Bronchial epithelial cell (primary cell): ENCODE data around the gene TDRD6. TPM values are rescaled to one million over a fixed set of nuclear protein-coding genes. Genes with fewer than 3 reads are reported as not detected.

Experiments used
- DNase-seq: peaks from one replicate; pipeline ENCODE4 v3.0.0-alpha.2; 2010; ENCODE audit warnings: low read depth
- FAIRE-seq: peaks from 2 replicates; lab custom pipeline; 2011; peaks lifted over from hg19 to GRCh38; lab: Jason Lieb, UNC
- H3K27me3 ChIP-seq: 2 replicates; pipeline ENCODE4 v1.5.1; 2011; ENCODE audit warnings: low read length; ENCODE audit not compliant: control insufficient read depth, insufficient read depth
- H3K36me3 ChIP-seq: 2 replicates; pipeline ENCODE4 v1.5.1; 2011; ENCODE audit warnings: low read length; ENCODE audit not compliant: control insufficient read depth, insufficient read depth
- H3K4me3 ChIP-seq: 2 replicates; pipeline ENCODE4 v1.5.1; 2011; ENCODE audit warnings: mild to moderate bottlenecking, low read depth, low read length, control low read depth
- total RNA-seq: library from RNA; depleted of rRNA; stranded (reverse); fragments of >200 nt; gene quantifications from 2 replicates; pipeline ENCODE4 v1.2.1, GENCODE V29; 2014
- TF ChIP-seq, protein P1 (sequence below): IDR thresholded peaks from 2 replicates; pipeline ENCODE4 v1.5.1; 2011; ENCODE audit warnings: mild to moderate bottlenecking, moderate library complexity, low read length, control low read depth, inconsistent platforms; ENCODE audit not compliant: insufficient read depth, severe bottlenecking

The TDRD6 gene
- total RNA-seq, 1 donor from 2014 or later, result 0.26 TPM

DNA sequence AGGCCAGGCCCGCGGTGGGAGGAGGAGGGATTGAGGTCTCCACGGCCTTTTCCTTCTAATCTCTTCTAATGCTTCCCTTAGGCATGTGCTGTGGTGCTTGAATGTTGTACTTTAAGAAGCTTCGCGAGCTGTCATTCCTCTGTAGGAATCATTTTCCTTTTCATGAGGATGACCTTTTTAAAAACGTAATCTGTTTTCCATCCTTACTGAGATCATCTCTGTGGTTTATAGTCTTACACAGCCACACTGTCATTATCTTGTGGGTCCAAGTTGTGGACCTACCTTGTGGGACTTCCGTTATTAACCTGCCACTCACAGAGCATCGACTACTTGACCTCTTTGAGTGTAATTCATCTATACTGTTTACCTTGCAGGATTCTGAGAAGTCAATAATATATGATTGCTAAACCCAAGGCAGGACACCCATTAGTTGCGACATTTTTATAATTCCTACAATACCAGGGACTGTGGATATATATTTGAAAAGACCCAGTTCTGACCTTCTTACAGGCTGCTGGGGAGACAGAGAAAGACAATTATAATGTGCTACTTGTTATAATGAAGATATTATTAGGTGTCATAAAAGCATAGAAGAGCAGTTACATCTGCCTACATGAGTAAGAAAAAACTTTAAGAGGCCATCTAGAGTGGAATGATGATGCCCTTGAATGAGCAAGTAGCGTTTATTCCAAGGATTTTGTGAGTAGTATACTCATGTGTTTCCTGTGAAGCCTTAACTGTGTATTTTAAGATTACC is 34.1 kb upstream of the TDRD6 start:
- no peak for DNase-seq
- Histone ChIP-seq H3K4me3 (peak overlapping the region; percentile 73), H3K27me3 (no peaks in the 10 kb centered on the region), H3K36me3 (no peaks in the 10 kb centered on the region)
- no peak for FAIRE-seq
- TF ChIP-seq, protein P1, sequence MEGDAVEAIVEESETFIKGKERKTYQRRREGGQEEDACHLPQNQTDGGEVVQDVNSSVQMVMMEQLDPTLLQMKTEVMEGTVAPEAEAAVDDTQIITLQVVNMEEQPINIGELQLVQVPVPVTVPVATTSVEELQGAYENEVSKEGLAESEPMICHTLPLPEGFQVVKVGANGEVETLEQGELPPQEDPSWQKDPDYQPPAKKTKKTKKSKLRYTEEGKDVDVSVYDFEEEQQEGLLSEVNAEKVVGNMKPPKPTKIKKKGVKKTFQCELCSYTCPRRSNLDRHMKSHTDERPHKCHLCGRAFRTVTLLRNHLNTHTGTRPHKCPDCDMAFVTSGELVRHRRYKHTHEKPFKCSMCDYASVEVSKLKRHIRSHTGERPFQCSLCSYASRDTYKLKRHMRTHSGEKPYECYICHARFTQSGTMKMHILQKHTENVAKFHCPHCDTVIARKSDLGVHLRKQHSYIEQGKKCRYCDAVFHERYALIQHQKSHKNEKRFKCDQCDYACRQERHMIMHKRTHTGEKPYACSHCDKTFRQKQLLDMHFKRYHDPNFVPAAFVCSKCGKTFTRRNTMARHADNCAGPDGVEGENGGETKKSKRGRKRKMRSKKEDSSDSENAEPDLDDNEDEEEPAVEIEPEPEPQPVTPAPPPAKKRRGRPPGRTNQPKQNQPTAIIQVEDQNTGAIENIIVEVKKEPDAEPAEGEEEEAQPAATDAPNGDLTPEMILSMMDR, result no peak

DNA sequence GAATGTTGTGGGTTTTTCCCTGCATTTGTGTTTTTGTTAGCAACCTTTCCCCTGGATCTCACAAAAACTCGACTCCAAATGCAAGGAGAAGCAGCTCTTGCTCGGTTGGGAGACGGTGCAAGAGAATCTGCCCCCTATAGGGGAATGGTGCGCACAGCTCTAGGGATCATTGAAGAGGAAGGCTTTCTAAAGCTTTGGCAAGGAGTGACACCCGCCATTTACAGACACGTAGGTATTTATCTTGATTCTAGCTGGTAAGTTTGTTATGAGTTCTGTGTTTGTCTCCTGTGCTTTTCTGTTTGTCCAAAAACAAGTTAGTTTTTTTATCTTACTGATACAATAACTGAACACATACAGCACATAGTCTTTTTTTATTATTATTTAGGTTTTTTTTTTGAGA is 31.9 kb upstream of the TDRD6 start:
- no peak for DNase-seq
- Histone ChIP-seq H3K27me3 (no peaks in the 10 kb centered on the region), H3K4me3 (no peak overlapping the region), H3K36me3 (no peaks in the 10 kb centered on the region)
- FAIRE-seq, result no peak
- TF ChIP-seq, protein P1, result peak; percentile 29

DNA sequence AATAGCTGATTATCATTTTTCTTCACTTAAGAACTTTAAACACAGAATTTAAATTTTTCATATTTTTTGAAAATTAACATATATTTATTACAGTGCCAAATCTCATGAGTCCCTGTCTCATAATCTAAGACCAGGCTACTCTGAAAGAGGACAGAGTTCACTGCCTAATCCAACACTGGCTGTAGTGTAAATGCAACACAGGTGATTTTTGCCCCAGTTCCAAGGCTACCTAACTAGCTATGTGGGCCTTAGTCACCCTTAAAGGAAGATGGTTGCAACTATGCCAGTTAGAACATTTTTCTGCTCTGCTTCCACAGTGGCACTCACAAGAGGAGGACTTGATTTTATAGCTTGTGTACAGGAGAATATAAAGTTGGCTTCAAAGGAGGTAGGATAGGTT is 30.0 kb upstream of the TDRD6 start:
- no peak for FAIRE-seq
- no peak for DNase-seq
- no peak overlapping the region for H3K4me3 ChIP-seq
- TF ChIP-seq, protein P1, result no peak
- no peaks in the 10 kb centered on the region for H3K36me3 ChIP-seq
- H3K27me3 ChIP-seq, result no peaks in the 10 kb centered on the region

DNA sequence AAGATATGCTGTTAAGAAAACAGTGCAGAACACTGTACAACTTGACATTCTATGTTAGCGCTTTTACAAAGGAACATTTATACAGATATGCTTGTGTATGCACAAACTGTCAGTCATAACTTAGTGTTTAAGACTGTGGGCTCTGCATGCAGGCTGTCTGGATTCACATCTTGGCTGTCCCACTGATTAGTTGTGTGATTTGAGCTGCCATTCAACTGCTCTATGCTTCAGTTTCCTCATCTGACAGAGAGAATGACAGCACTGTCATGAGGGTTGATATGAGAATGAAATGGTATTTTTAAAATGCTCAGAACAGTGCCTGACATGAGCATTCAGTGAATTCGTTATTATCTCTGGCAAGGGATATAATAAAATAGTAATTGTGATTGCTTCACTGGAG is 26.2 kb upstream of the TDRD6 start:
- Histone ChIP-seq H3K4me3 (no peak overlapping the region), H3K36me3 (no peaks in the 10 kb centered on the region), H3K27me3 (no peaks in the 10 kb centered on the region)
- DNase-seq, result no peak
- TF ChIP-seq, protein P1, result no peak
- FAIRE-seq, result no peak

DNA sequence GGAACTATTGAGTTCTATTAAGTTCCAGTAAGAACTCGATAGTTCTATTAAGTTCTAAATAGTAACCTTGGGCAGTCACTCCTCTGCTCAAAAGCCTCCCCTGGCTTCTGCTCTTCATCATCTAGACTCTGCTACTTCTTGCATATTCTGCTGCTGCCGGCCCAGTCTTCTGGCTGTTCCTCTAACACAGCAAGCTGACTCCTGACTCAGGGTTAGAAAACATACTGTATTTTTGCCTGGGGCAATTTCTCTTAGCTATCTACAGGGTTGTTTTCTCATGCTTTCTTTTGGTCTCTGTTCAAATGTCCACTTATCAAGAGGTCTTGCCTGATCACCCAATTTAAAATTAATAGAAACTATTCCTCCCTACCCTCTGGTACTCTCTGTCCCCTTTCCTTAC is 20.3 kb upstream of the TDRD6 start:
- FAIRE-seq (no peak), DNase-seq (no peak)
- TF ChIP-seq, protein P1, result no peak
- no peaks in the 10 kb centered on the region for H3K36me3 ChIP-seq
- no peak overlapping the region for H3K4me3 ChIP-seq
- H3K27me3 ChIP-seq, result no peaks in the 10 kb centered on the region

DNA sequence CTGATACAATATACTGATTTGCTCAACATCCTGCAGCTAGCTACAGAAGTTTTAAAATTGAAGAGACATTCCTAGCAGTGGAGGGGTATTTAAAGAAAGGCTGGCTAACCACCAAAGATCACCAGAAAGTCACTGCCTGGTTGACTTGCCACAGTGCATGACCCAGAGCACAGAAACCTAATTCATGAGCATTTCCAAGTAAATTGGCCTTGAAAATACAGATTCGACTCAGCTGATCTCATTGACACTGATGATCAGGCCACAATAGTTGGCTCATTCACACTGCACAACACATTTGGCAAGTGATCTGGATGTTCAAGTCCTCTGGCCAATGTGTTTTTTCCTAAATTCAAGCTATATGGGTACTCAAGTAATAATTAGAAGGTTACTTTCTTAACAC is 13.3 kb upstream of the TDRD6 start:
- TF ChIP-seq, protein P1, result no peak
- DNase-seq (no peak), FAIRE-seq (peak; percentile 50)
- no peaks in the 10 kb centered on the region for H3K27me3 ChIP-seq
- H3K36me3 ChIP-seq, result no peaks in the 10 kb centered on the region
- no peak overlapping the region for H3K4me3 ChIP-seq
